Thymus (tissue), 11 donors: ENCODE results near the gene SCTR. TPM values are rescaled to one million over a fixed set of nuclear protein-coding genes. Genes with fewer than 3 reads are reported as not detected.

ENCODE experiments used
- DNase-seq, 9 donors: peaks; one replicate each; pipeline ENCODE4 v3.0.0-alpha.2; 2013; ENCODE audit warnings: low spot score in 9 of 9, low read depth in 6 of 9, missing footprints in 1 of 9
- H3K27ac ChIP-seq, 2 donors: one replicate each; pipeline ENCODE4 v1.5.1; 2013; ENCODE audit warnings: control low read depth in 1 of 2, low read depth in 1 of 2, low read length in 1 of 2, mild to moderate bottlenecking in 1 of 2, moderate library complexity in 1 of 2
- H3K27me3 ChIP-seq, 2 donors: one replicate each; pipeline ENCODE4 v1.5.1; 2013; ENCODE audit warnings: low read length in 1 of 2; ENCODE audit not compliant: control insufficient read depth in 2 of 2, insufficient read depth in 1 of 2
- H3K36me3 ChIP-seq, 2 donors: one replicate each; pipeline ENCODE4 v1.5.1; 2013; ENCODE audit warnings: low read length in 1 of 2, mild to moderate bottlenecking in 1 of 2, moderate library complexity in 1 of 2; ENCODE audit not compliant: control insufficient read depth in 2 of 2, insufficient read depth in 2 of 2
- H3K4me1 ChIP-seq, 2 donors: one replicate each; pipeline ENCODE4 v1.5.1; 2013; ENCODE audit warnings: low read length in 2 of 2; ENCODE audit not compliant: control insufficient read depth in 2 of 2, insufficient read depth in 2 of 2
- H3K4me3 ChIP-seq, 2 donors: one replicate each; pipeline ENCODE4 v1.5.1; 2013; ENCODE audit warnings: low read length in 2 of 2, control low read depth in 1 of 2, mild to moderate bottlenecking in 1 of 2
- H3K9me3 ChIP-seq, 2 donors: one replicate each; pipeline ENCODE4 v1.5.1; 2013; ENCODE audit warnings: low read length in 1 of 2, mild to moderate bottlenecking in 1 of 2; ENCODE audit not compliant: control insufficient read depth in 2 of 2, insufficient read depth in 1 of 2
- WGBS: extraction: QIAGEN DNeasy Blood & Tissue Kit; methylation state at CpG from one replicate; pipeline ENCODE4 v1.1.7; 2013; 5-methylcytosine and 5-hydroxymethylcytosine counted together
- polyA plus RNA-seq: library from polyadenylated mRNA; stranded (reverse); fragments of 200-250 nt; gene quantifications from one replicate; pipeline ENCODE4 v1.2.3, GENCODE V29; 2013
- total RNA-seq: library from RNA; stranded (reverse); fragments of 120-200 nt; gene quantifications from one replicate; pipeline ENCODE4 v1.2.4, GENCODE V29; 2013
- donor health status: healthy.

SCTR gene
- total and polyA plus RNA-seq, 2 donors: 0.24 to 1.5 TPM

DNA sequence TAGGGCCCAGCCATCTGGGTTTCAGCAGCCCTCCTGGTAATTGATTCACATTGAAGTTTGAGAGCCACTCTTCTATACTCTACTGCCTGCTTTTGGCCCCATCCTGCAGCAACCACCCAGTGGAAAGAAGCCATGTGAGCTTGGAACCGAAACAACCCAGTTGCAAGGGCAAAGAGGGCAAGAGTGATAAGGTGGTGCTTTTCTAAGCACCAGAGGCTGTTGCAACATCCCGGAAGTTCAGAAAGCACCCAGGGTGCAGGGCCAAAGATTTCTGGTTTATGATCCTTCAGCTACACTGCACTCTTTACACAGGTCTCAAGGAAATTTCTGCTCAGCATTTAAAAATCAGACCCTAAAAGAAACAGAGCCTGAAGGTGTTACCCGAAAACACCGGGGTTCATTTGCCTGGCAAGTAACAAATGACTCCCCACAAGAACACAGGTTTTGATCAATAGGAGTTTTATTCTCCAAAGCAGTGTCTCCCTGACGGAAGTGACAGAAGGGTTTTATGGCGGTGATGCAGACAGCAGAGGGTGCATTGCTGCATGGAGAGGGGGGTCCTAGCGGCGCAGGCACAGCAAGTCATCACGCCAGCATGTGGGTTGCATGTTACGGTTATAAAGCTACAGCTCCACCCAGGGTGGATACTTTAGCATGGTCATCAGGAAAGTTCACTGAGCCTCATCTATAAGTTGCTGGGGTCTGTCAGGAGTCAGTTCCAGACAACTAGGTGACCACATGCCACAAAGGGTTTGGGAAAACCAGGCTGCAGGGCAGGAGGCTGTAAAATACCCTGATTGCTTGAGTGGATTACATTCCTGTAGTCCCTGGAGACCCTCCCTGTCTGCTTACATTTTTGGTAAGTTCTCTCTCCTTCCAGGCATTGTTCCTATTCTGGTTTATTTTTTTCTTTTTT, 121.4 kb downstream of the SCTR start:
- Histone ChIP-seq H3K9me3 (peaks cover 0 to 2% of the 10 kb centered on the region in 2 donors), H3K4me3 (no peak overlapping the region), H3K27me3 (no peaks in the 10 kb centered on the region), H3K4me1 (no peaks in the 10 kb centered on the region), H3K36me3 (no peaks in the 10 kb centered on the region), H3K27ac (no peak overlapping the region)
- DNase-seq: no peak
- WGBS: 95% methylated on average over 10 of the region's 10 CpGs

DNA sequence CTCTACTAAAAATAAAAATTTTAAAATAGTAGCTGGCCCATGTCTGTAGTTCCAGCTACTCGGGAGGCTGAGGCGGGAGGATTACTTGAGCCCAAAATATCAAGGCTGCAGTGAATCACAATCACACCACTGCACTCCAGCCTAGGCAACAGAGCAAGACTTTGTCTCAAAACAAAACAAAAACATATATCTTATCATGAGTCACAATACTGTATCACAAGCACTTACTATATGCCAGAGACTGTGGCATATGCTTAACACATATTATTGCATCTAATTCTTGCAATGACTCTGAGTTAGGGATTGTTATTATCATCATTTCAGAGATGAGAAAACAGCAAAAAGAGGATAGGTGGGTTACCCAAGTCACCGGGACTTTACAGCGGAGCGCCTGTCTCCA, 122.2 kb downstream of the SCTR start:
- Histone ChIP-seq H3K4me3 (no peak overlapping the region), H3K4me1 (no peaks in the 10 kb centered on the region), H3K36me3 (no peaks in the 10 kb centered on the region), H3K27me3 (no peaks in the 10 kb centered on the region), H3K27ac (no peak overlapping the region), H3K9me3 (peaks cover 0 to under 1% of the 10 kb centered on the region in 2 donors)
- DNase-seq: no peak
- 97% methylated on average over 5 of the region's 5 CpGs for WGBS

DNA sequence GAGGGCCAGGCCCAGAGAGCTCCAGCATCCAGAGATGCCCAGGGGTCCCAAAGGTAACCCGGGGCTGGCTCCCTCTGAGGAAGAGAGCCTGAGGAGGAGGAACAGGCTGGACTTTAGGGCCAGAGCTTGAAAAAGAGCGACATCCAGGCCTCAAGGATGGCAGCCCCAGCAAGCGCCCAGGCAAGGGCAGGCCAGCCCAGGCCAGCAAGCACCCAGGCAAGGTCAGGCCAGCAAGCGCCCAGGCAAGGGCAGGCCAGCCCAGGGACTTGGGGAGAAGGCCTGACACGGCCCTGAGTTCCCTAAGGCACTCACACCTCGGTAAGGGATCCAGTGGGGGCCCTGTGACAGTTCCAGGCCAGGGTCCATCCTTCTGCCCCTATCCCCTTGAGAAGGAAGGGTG, 127.1 kb downstream of the SCTR start:
- no peak overlapping the region for H3K4me3 ChIP-seq
- no peak overlapping the region for H3K27ac ChIP-seq
- WGBS: 94% methylated on average over 6 of the region's 6 CpGs
- H3K36me3 ChIP-seq: no peaks in the 10 kb centered on the region
- H3K4me1 ChIP-seq: no peaks in the 10 kb centered on the region
- no peak for DNase-seq
- no peaks in the 10 kb centered on the region for H3K27me3 ChIP-seq
- H3K9me3 ChIP-seq: no peaks in the 10 kb centered on the region

DNA sequence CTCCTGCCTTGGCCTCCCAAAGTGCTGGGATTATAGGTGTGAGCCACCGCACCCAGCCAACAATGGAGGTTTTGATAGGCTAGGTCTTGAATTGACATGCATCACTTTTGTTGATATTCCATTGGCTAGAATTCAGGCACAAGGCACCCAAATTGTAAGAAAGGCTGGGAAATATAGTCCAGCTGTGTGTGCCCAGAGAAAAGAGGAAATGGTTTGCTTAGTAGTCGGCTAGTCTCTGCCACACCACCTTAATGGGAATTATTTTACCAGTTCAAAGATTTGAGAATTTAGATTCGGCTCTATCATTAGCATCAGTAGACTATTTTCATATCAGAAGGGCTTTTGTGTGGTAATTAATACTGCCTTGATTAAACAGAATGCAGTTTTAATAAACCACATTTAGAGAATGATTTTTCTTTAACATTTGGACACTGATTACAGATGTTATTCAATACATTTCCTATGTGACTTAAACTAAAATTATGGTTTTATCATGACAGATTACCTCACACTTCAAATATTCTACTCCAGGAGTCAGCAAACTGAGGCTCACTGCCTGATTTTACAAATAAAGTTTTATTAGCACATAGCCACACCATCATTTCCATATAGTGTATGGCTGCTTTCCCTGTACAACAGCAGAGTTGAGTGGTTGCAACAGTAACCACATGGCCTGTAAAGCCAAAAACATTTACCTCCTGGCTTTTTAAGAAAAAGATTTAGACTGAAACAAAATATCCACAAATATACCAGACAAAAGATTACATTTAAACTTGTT, 130.1 kb downstream of the SCTR start:
- Histone ChIP-seq H3K27me3 (no peaks in the 10 kb centered on the region), H3K4me1 (no peaks in the 10 kb centered on the region), H3K4me3 (no peak overlapping the region), H3K9me3 (no peaks in the 10 kb centered on the region), H3K27ac (no peak overlapping the region), H3K36me3 (no peaks in the 10 kb centered on the region)
- no peak for DNase-seq
- WGBS: 74% methylated on average over 3 of the region's 3 CpGs

Other genes with a start within 250 kb of the SCTR start
- gene C2orf76, start 157.6 kb downstream of the SCTR start, total RNA-seq: 14.7 TPM
- gene C2orf76, start 157.6 kb downstream of the SCTR start, polyA plus RNA-seq: 25.6 TPM
- gene DBI, start 157.5 kb downstream of the SCTR start, total RNA-seq: 108 TPM
- gene DBI, start 157.5 kb downstream of the SCTR start, polyA plus RNA-seq: 314 TPM
- 0.52 TPM for gene TMEM37, start 92.6 kb downstream of the SCTR start, total RNA-seq
- 4.9 TPM for gene TMEM37, start 92.6 kb downstream of the SCTR start, polyA plus RNA-seq
- gene CFAP221, start 20.0 kb upstream of the SCTR start, total RNA-seq: 0.14 TPM
- gene CFAP221, start 20.0 kb upstream of the SCTR start, polyA plus RNA-seq: 0.41 TPM
- gene TMEM177, start 154.7 kb upstream of the SCTR start, total RNA-seq: 7.2 TPM
- 7.3 TPM for gene TMEM177, start 154.7 kb upstream of the SCTR start, polyA plus RNA-seq
- gene PTPN4, start 235.4 kb upstream of the SCTR start, total RNA-seq: 53.0 TPM
- 11.9 TPM for gene PTPN4, start 235.4 kb upstream of the SCTR start, polyA plus RNA-seq